CD8-positive, alpha-beta memory T cell (primary cell): ENCODE measurements around the gene PXDC1. TPM values are rescaled to one million over a fixed set of nuclear protein-coding genes. Genes with fewer than 3 reads are reported as not detected.

ENCODE experiments used
- CTCF ChIA-PET: fragments of 350-600 bp; sonication (Branson Sonifier 250); formaldehyde crosslinking; loops from one replicate; lab custom pipeline; 2021; ENCODE audit warnings: antibody characterized with exemption; lab: Charles Lee
- POLR2A ChIA-PET: fragments of 350-600 bp; sonication (Branson Sonifier 250); formaldehyde crosslinking; loops from one replicate; lab custom pipeline; 2021; ENCODE audit warnings: antibody characterized with exemption; lab: Charles Lee
- DNase-seq, 5 donors: peaks; one replicate each; pipeline versions ENCODE4 v3.0.0 to v3.0.0-alpha.2; 2020 to 2022; ENCODE audit warnings: mixed read lengths in 1 of 5
- H3K27ac ChIP-seq: one replicate; pipeline ENCODE4 v1.7.0; 2013; ENCODE audit warnings: low read depth, mild to moderate bottlenecking, low read length, moderate library complexity
- H3K27me3 ChIP-seq: 2 replicates; pipeline ENCODE4 v1.7.0; 2013; ENCODE audit warnings: low read length, mild to moderate bottlenecking; ENCODE audit not compliant: insufficient read depth, poor library complexity, severe bottlenecking
- H3K36me3 ChIP-seq: 2 replicates; pipeline ENCODE4 v1.7.0; 2013; ENCODE audit warnings: mild to moderate bottlenecking, low read length, moderate library complexity; ENCODE audit not compliant: insufficient read depth
- H3K4me1 ChIP-seq: 2 replicates; pipeline ENCODE4 v1.7.0; 2013; ENCODE audit warnings: mild to moderate bottlenecking, low read length, moderate library complexity; ENCODE audit not compliant: insufficient read depth
- H3K4me3 ChIP-seq: 2 replicates; pipeline ENCODE4 v1.7.0; 2013; ENCODE audit warnings: mild to moderate bottlenecking, low read length
- H3K9me3 ChIP-seq: 2 replicates; pipeline ENCODE4 v1.7.0; 2013; ENCODE audit warnings: mild to moderate bottlenecking, low read length
- H3K27ac Mint-ChIP-seq, 8 donors: one replicate each; pipeline ENCODE4 v1.8.0; 2020 to 2021; ENCODE audit warnings: mixed read lengths in 8 of 8, mild to moderate bottlenecking in 6 of 8, inconsistent platforms in 3 of 8, moderate library complexity in 3 of 8
- H3K27me3 Mint-ChIP-seq, 2 donors: one replicate each; pipeline ENCODE4 v1.8.0; 2020 to 2021; ENCODE audit warnings: mixed read lengths in 2 of 2, mild to moderate bottlenecking in 1 of 2, moderate library complexity in 1 of 2
- H3K36me3 Mint-ChIP-seq, 3 donors: one replicate each; pipeline ENCODE4 v1.8.0; 2020 to 2021; ENCODE audit warnings: mixed read lengths in 3 of 3, inconsistent platforms in 1 of 3, mild to moderate bottlenecking in 1 of 3
- H3K4me1 Mint-ChIP-seq, 3 donors: one replicate each; pipeline ENCODE4 v1.8.0; 2020 to 2021; ENCODE audit warnings: mixed read lengths in 3 of 3, inconsistent platforms in 1 of 3, mild to moderate bottlenecking in 1 of 3
- H3K4me3 Mint-ChIP-seq, 7 donors: one replicate each; pipeline ENCODE4 v1.8.0; 2020 to 2021; ENCODE audit warnings: mixed read lengths in 7 of 7, mild to moderate bottlenecking in 6 of 7, moderate library complexity in 4 of 7, inconsistent platforms in 2 of 7
- H3K9me3 Mint-ChIP-seq, 5 donors: one replicate each; pipeline ENCODE4 v1.8.0; 2020 to 2022; ENCODE audit warnings: mixed read lengths in 5 of 5, mild to moderate bottlenecking in 3 of 5, moderate library complexity in 2 of 5, inconsistent platforms in 1 of 5
- polyA plus RNA-seq: library from polyadenylated mRNA; unstranded; fragments of 300-500 nt; fragmentation: Illumina TruSeq; gene quantifications from one replicate; pipeline ENCODE4 v1.2.3, GENCODE V29; 2021
- total RNA-seq, 2 experiments: library from RNA; stranded (reverse); gene quantifications; one replicate each; pipeline ENCODE4 v1.2.3, GENCODE V29; 2021

Gene PXDC1
- total and polyA plus RNA-seq, 3 experiments from 2014 or later, result 0.15 to 0.24 TPM; not detected in 1

DNA sequence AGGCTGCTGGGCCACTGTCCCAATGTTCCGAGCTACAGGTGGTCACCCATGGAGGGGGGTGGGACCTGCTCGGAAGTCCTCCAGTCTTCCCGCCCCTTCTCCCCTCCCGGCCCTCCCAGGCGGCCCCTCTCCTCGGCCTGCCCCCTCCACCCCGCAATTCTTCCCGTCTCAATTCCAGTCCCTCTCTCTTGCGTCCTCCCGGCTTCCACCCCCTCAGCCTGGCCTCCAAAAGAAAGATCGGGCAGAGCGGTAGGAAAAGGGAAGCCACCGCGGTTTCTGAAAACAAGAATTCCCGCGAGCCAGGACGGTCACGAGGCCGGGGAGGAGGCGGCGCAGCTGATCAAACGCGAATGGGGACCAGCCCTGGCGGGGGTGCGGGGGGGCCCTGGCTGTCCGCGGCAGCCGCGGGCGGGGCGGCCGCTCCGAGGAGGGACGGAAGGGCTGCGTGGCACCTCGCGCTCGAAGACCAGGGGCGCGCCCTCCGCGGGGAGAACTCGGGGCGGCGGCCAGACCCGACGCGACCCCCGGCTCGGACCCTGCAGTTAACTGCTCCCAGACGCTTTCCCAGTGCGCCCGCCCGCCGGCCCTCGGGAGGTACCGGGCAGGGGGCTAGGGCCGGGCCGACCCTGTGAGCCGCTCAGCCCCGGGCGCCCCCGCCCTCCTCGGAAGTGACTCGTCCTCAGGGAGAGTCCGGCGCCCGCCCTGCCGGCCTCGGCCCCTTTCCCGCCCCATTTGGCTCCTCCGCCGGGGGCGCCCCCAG, 1.0 kb downstream of the PXDC1 start:
- no peak overlapping the region for H3K4me3 ChIP-seq
- H3K27me3 ChIP-seq, result peaks cover 24% of the 10 kb centered on the region
- H3K9me3 ChIP-seq, result no peaks in the 10 kb centered on the region
- no peak overlapping the region for H3K27ac Mint-ChIP-seq
- DNase-seq, result peak in 1 of 5 donors; percentile 14
- H3K4me1 Mint-ChIP-seq, result peaks cover 0 to 14% (median 5%) of the 10 kb centered on the region in 3 donors
- ChIA-PET CTCF (interaction anchor here (1.4 to 3.7 kb wide), 4 partner anchors 99 to 271 kb away, joined by 4 to 13 read pairs (median 12); partner anchors contain the start of gene FAM50B), POLR2A (no interaction called here)
- H3K36me3 ChIP-seq, result no peaks in the 10 kb centered on the region
- H3K27me3 Mint-ChIP-seq, result peaks cover 27 to 52% of the 10 kb centered on the region in 2 donors
- no peak overlapping the region for H3K27ac ChIP-seq
- peaks cover 5% of the 10 kb centered on the region for H3K4me1 ChIP-seq
- no peaks in the 10 kb centered on the region for H3K9me3 Mint-ChIP-seq
- peaks cover 0 to 2% (median 0%) of the 10 kb centered on the region in 3 donors for H3K36me3 Mint-ChIP-seq
- H3K4me3 Mint-ChIP-seq, result peak overlapping the region; percentile 65 to 89 (median 70)

DNA sequence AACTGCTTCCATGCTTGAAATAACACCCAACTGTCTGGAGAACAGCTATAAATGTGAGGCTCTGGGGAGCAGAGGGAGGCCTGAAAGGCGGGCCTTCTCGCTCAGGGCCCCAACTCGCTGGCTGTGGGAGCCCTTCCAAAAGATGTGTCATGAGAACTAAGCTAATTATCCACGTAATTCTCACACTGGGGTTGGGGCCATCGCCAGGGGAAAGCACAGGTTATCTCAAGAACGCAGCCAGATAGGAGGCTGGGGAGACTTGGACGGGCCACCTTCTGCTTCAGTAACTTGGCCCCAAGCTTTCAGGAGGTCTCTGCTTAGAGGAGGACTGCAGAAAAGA, 1.6 kb downstream of the PXDC1 start:
- Mint-ChIP-seq H3K36me3 (peaks cover 0 to 2% (median 0%) of the 10 kb centered on the region in 3 donors), H3K4me1 (peaks cover 0 to 14% (median 5%) of the 10 kb centered on the region in 3 donors), H3K27ac (no peak overlapping the region), H3K4me3 (peak overlapping the region; percentile 54 to 89 (median 68)), H3K9me3 (no peaks in the 10 kb centered on the region), H3K27me3 (peaks cover 26 to 51% of the 10 kb centered on the region in 2 donors)
- Histone ChIP-seq H3K27me3 (peaks cover 24% of the 10 kb centered on the region), H3K4me1 (peaks cover 5% of the 10 kb centered on the region), H3K27ac (no peak overlapping the region), H3K36me3 (no peaks in the 10 kb centered on the region), H3K4me3 (no peak overlapping the region), H3K9me3 (no peaks in the 10 kb centered on the region)
- DNase-seq, result no peak
- ChIA-PET CTCF (interaction anchor here (0.6 to 3.7 kb wide), 6 partner anchors 99 to 530 kb away, joined by 4 to 13 read pairs (median 8); partner anchors contain the start of gene FAM50B), POLR2A (no interaction called here)

DNA sequence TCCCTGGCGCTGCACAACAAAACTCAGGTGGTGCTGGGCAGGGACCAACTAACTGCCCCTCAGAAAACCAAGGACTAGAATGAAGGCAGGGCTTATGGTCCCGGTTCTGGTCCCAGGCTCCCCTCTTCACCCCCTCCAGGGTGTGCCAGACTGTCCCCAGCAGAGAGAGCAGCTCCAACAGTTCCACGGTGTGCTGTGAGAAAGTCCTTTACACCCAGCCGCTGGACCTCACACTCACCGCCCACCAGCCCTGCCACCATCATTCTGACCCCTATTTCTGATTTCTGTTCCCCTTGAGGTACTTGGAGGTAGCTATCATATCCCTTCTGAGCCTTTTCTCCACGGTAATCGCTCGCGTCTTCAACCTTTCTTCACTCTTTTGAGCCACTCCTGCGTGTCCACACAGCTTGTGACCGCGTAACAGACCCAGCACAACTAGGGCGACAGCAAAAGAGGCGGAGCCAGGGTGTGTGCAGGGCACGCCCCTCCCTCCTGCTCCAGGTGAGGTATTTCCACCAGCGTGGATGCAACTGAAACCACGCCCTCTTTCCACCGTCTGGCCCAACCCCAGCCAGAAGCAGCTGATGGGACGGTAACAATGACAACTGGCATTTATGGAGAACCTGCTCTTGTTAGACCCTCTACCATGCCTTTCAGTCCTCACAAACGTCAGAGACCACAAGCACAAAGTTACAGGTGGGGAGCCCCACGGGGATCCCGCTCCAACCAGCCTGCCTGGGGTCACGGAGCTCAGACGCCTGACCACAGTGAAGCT, 2.3 kb downstream of the PXDC1 start:
- peak overlapping the region in 6 of 7 donors; percentile 53 to 89 (median 69) for H3K4me3 Mint-ChIP-seq
- H3K36me3 ChIP-seq, result no peaks in the 10 kb centered on the region
- CTCF ChIA-PET, result interaction anchor here (0.6 to 3.7 kb wide), 9 partner anchors 17 to 531 kb away, joined by 3 to 13 read pairs (median 5); partner anchors contain the start of gene FAM50B
- H3K27ac ChIP-seq, result no peak overlapping the region
- POLR2A ChIA-PET, result no interaction called here
- H3K4me3 ChIP-seq, result no peak overlapping the region
- peaks cover 0 to 14% (median 5%) of the 10 kb centered on the region in 3 donors for H3K4me1 Mint-ChIP-seq
- no peaks in the 10 kb centered on the region for H3K9me3 ChIP-seq
- peaks cover 23 to 47% of the 10 kb centered on the region in 2 donors for H3K27me3 Mint-ChIP-seq
- H3K27ac Mint-ChIP-seq, result no peak overlapping the region
- H3K36me3 Mint-ChIP-seq, result peaks cover 0 to 2% (median 0%) of the 10 kb centered on the region in 3 donors
- H3K4me1 ChIP-seq, result peaks cover 5% of the 10 kb centered on the region
- peaks cover 24% of the 10 kb centered on the region for H3K27me3 ChIP-seq
- H3K9me3 Mint-ChIP-seq, result no peaks in the 10 kb centered on the region
- DNase-seq, result no peak

- Histone ChIP-seq H3K9me3 (no peaks in the 10 kb centered on the region), H3K27me3 (peaks cover 23% of the 10 kb centered on the region), H3K4me1 (peaks cover 5% of the 10 kb centered on the region), H3K36me3 (no peaks in the 10 kb centered on the region), H3K4me3 (no peak overlapping the region), H3K27ac (no peak overlapping the region)
- H3K36me3 Mint-ChIP-seq, result peaks cover 0 to 2% (median 0%) of the 10 kb centered on the region in 3 donors
- POLR2A ChIA-PET, result no interaction called here
- H3K4me1 Mint-ChIP-seq, result peaks cover 0 to 14% (median 5%) of the 10 kb centered on the region in 3 donors
- H3K4me3 Mint-ChIP-seq, result peak overlapping the region in 2 of 7 donors; percentile 5 to 32
- H3K27ac Mint-ChIP-seq, result no peak overlapping the region
- CTCF ChIA-PET, result interaction anchor here (0.9 to 3.7 kb wide), 7 partner anchors 16 to 408 kb away, joined by 3 to 13 read pairs (median 5); partner anchors contain the start of gene FAM50B
- DNase-seq, result no peak
- peaks cover 20 to 39% of the 10 kb centered on the region in 2 donors for H3K27me3 Mint-ChIP-seq
- no peaks in the 10 kb centered on the region for H3K9me3 Mint-ChIP-seq
Observed at GRCh38 chr6:3748208-3749066, 3.1 kb downstream of the PXDC1 start.

DNA sequence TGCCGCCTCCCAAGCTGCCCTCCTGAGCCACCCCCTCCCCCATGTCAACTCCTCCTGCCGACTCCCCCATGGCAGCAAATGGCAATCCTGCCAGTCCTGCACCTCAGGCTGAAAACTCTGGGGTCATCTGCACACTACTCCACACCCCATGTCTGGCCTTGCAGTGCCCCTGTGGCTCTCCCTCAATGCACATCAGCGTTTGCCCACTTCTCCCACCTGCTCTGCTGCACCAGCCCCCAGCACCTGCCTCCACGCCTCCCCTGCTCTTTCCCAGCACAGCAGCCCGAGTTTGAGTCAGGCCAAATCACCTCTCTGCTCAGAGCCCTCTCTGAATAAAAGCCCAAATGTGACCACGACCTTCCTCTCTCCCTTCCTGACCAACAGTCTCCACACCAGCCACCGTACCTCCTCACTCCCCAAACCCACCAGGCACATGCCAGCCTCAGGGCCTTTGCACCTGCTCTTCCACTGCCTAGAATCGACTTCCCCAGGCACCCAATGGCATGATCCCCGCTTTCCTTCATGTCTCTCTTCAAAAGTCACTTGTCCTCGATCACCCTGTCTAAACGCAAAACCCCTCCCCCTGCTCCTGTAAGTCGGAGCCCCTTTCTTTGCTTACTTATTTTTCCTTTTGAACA, 4.3 kb downstream of the PXDC1 start:
- POLR2A ChIA-PET, result no interaction called here
- Mint-ChIP-seq H3K9me3 (no peaks in the 10 kb centered on the region), H3K27ac (peak overlapping the region in 1 of 8 donors; percentile 94), H3K27me3 (peaks cover 13 to 28% of the 10 kb centered on the region in 2 donors), H3K36me3 (peaks cover 0 to 2% (median 0%) of the 10 kb centered on the region in 3 donors), H3K4me3 (no peak overlapping the region), H3K4me1 (peaks cover 9 to 15% (median 10%) of the 10 kb centered on the region in 3 donors)
- no peaks in the 10 kb centered on the region for H3K9me3 ChIP-seq
- no peak overlapping the region for H3K27ac ChIP-seq
- H3K4me3 ChIP-seq, result no peak overlapping the region
- no peak for DNase-seq
- peaks cover 11% of the 10 kb centered on the region for H3K4me1 ChIP-seq
- no peaks in the 10 kb centered on the region for H3K36me3 ChIP-seq
- CTCF ChIA-PET, result interaction anchor here (3.7 kb wide), 1 partner anchor 274 kb away, joined by 13 read pairs; a partner anchor contains a TSS
- peaks cover 11% of the 10 kb centered on the region for H3K27me3 ChIP-seq

GRCh38 chr6:3746696-3747095, 4.8 kb downstream of the PXDC1 start:
- no peaks in the 10 kb centered on the region for H3K36me3 ChIP-seq
- DNase-seq, result no peak
- Mint-ChIP-seq H3K36me3 (peaks cover 0 to 2% (median 0%) of the 10 kb centered on the region in 3 donors), H3K4me3 (no peak overlapping the region), H3K9me3 (no peaks in the 10 kb centered on the region), H3K27me3 (peaks cover 13 to 33% of the 10 kb centered on the region in 2 donors), H3K27ac (no peak overlapping the region), H3K4me1 (peaks cover 9 to 15% (median 13%) of the 10 kb centered on the region in 3 donors)
- peaks cover 11% of the 10 kb centered on the region for H3K4me1 ChIP-seq
- H3K27me3 ChIP-seq, result peaks cover 15% of the 10 kb centered on the region
- CTCF ChIA-PET, result interaction anchor here (1.3 to 3.7 kb wide), 5 partner anchors 15 to 409 kb away, joined by 4 to 13 read pairs (median 6); a partner anchor contains a TSS
- H3K4me3 ChIP-seq, result no peak overlapping the region
- no peaks in the 10 kb centered on the region for H3K9me3 ChIP-seq
- POLR2A ChIA-PET, result no interaction called here
- H3K27ac ChIP-seq, result no peak overlapping the region
